NCI-H82 treated with DMSO at 0.1 percent for 48 hours (cell line): ENCODE measurements around the gene ACAP2.
"Not testable (repeated sequence)": the region's sequence is repeated elsewhere in the genome, so short reads cannot be mapped to it uniquely, and the experiment has no call there.

ENCODE experiments used
- DNase-seq: peaks from one replicate; lab custom pipeline; 2025; ENCODE audit not compliant: unreplicated experiment; lab: John Stamatoyannopoulos, UW

Gene ACAP2

DNA sequence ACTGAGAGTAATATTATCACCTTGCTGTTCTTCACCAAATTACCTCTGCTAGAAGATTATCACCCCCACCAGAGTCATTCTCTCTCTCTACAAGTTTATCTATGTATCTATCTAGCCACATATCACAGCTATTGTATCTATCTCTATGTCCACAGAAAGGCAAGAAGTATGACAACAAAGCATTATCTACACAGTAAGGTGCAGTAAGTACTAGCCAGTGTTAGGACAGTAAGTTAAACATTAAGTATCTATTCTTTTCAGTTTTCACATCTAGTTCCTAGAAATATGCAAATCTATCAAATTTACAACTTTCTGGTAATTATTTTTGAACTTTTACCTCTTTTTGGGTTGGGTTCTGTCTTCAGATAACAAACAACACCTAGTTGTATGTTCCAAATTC lies 145.4 kb downstream of the ACAP2 start:
- no peak for DNase-seq

DNA sequence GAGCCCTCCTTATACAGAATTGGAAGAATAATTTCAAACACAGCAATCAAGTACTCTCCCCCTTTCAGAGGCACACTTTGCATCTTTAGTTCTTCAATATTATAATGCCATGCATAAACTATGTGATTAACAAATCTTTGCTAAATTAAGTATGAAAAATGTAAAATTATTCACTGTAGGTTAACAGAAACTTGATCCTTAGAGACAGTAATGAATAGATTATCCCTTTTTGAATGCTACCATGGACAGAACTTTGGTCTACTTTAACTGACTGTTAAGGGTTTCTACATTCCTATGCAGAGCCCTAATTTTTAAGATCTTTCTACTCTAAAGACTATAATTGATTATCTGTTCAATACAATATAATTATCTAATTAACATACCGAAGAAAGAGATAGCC lies 146.2 kb downstream of the ACAP2 start:
- DNase-seq: no peak

DNA sequence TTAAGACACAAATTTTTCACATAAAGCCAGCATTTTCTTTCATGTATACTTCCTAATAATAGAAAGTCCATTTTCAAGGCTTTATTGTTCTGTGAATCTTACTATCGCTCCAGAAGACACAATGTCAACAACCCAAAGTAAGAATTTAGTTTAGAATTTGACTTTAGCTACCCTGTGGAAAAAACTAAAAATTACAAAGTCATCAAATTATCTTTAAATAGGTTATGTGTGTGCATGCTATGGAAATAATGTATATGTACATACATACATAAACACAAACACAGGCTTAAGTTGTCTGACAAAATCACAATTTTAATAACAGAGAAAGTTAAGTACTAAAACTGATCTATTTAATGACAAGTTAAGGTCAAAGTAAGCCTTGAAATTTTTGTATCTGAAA lies 151.7 kb downstream of the ACAP2 start:
- DNase-seq: no peak

DNA sequence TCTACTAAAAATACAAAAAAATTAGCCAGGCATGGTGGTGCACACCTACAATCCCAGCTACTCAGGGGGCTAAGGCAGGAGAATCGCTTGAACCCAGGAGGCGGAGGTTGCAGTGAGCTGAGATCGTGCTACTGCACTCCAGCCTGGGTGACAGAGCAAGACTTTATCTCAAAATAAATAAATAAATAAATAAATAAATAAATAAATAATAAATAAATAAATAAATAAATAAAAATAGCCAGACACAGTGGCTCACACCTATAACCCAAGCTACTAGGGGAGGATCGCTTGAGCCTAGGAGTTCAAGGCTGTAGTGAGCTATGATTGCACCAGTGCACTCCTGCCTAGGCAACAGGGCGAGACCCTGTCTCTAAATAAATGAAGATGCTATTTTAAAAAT lies 152.2 kb downstream of the ACAP2 start:
- DNase-seq: not testable (repeated sequence)

DNA sequence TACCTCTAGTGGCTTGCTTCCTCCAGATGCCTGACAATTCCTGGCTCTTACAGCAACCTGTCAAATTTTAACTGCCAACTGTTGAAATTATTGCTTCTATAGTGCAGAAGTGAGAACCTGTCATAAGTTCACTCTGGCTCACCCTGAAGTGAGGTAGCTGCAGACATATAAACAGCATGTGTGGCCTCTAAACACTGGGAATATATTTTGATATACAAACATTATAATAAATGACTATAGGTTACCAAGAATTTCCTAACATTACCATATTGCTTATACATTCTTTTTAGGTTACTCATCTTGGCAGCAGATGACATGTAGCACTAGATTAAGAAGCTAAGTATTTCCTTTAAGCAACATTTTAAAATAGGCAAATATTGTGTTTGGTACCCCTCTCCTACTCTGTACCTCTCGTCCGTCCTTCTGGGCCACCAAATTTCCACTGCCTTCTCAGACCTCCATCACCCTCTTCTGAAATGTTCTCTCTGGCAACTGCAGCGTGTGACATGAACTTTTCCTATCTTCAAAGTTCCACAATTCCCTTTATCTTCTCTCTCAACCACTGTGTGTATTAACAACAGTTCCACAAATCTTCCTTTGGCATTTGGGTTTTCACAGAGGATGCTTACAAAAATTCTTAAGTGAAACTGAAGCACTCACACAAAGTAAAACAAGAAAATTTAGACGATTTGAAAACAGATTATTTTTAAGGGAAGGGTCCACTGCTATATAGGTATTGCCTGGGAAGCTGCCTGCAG lies 156.5 kb downstream of the ACAP2 start:
- DNase-seq: no peak

DNA sequence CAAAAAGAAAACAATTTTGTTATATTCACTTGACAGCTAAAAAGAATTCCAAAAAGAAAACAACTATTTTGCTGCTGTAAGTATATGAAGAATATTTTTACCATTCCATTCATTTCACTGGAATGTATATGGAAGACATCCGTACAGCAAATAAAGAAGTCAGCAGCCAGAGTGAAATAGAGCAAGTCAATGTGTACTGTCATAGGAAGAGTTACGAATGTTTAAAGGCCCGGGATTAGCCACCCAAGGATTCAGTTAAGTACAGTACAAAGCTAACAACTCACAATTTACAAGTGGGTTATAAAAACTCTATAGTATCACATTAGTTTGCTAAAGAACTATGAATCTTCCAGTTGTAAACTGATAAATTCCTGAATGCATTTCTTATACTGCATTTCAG lies 157.4 kb downstream of the ACAP2 start:
- no peak for DNase-seq

DNA sequence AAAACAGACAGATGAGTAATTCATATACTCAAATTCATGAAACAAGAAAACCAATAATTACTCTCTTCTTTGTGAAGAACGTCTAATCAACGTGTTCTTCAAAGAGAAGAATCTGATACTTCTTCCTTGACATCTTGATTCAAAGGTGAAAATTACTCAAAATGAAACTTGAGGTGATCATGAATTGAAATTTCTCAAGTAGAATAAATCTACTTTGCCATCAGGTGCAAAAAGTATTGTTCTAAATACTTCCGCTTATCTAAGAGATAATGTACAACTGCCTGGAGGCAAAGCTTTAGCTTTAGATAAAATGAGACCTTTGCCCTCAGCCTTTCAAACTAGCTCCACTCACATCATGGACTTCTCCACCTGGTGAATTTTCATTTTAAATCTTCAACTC lies 158.0 kb downstream of the ACAP2 start:
- DNase-seq: no peak

DNA sequence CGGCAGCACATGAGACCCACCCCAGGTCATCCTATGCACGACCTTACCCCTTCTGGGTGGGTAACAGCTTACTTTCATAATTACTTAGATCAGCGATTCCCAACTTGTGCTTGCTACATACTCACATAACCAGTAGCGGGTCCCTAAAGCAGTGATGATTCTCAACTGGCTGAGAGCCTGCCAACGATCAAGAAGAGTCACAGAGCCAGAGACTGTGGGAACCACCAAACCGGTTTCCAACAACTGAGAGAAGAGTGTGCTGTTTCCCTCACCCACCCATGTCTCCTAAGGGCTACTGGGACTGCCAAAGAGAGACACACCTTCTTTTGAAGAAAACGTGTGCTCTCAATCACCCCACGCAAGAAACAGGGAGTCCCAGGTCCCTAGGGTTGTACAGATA lies 159.9 kb downstream of the ACAP2 start:
- no peak for DNase-seq

DNA sequence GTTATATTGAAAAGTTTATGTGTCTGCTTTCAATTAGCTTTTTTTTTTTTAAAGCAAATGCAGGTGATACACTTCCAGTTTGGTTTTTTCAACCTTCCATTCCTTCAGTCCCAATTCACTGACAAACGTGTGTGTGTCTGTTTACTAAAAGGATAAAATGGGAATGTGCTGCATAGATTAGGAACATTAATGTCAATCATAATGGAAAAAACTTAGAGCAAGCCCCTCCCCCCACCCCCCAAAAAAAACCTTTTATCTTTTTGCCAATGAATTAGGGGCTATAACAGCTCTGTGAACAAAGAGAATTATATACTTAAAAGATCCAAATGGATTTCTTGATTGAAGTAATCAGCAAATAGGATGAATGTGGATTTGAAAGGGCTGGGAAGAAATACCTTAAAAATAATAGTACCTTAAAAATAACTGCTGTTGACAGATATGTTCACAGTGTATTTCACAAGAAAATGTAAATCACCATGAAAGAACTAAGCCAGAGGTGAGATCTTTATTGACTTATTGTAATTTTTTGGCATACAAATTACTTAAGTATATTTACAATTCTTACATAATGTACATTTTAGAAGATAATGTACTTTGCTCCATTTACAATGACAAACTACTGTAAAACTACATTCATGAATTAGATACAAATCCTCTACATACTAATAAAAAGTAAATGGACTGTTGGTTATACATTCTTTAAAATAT lies 168.4 kb downstream of the ACAP2 start:
- no peak for DNase-seq

DNA sequence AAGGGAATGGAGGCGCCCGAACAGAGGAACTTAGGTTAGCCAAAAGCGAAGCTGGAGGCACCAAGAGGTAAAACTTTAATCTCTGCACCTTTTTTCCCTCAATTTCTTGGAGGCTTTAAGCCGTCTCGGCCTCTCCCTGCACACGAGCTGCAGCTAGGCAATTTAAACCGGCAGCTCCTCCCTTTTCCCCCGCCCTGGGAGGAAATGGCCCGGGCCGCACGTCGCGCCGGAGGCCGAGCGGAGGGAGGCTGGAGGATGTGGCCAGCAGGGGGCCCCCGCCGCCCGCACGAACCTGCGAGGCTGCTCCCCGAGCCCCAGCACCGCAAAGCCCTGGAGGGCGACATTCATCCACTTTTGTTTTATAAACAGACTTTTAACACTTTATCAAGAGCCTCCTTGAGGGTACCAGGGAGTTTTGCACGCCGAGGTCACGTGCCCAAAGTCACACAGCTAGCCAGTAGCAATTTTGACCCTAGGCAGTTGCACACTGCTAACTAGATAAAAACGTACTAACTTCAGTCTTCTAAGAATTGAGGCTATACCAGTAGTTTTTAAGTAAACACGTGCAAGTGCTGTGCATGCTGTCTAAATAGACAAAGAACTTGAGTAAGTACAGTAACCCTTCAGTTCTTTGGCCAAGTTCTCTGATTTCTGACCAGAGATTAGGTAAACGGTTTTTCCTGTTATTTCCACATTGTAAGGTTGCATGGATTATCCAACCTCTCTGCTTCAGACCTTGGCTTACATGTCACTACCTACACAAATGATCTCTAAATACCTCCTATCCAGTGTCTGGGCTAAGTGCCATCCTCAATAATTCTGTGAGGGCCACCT lies 171.2 kb downstream of the ACAP2 start:
- peak; percentile 79 for DNase-seq

DNA sequence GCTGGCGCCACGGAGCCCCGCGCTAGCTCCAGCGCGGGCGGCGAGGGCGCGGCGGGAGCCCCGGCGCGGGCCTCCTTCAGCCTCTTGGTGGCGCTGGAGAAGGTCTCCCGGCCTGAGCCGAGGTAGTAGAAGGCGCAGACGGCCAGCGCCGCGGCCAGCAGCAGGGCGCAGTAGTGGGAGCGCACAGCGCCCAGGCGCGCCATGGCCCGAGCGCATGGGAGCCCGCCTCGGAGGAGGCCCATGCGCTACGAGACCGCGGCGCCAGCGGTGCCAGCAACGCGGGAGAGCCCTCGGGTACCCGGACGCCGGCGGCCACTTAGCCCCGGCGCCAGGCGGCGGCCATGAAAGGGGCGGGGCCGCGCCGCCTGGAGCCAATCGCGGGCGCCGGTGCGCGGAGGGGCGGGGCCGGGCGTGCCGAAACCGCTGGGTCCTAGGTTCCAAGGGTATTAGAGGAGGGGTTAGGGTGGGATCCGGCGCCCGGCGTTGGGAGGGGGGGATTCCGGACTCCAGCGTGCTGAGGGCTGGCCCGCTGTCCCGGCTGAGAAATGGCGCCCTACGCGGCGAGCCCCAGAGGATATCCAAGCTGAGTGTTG lies 171.9 kb downstream of the ACAP2 start, which contains the start of gene XXYLT1:
Gene XXYLT1, minus strand, starts transcription at position 343 of the 593 bp plus-strand sequence. Its CDS starts 101 bp downstream, at position 242.
- peak; percentile 83 for DNase-seq

DNA sequence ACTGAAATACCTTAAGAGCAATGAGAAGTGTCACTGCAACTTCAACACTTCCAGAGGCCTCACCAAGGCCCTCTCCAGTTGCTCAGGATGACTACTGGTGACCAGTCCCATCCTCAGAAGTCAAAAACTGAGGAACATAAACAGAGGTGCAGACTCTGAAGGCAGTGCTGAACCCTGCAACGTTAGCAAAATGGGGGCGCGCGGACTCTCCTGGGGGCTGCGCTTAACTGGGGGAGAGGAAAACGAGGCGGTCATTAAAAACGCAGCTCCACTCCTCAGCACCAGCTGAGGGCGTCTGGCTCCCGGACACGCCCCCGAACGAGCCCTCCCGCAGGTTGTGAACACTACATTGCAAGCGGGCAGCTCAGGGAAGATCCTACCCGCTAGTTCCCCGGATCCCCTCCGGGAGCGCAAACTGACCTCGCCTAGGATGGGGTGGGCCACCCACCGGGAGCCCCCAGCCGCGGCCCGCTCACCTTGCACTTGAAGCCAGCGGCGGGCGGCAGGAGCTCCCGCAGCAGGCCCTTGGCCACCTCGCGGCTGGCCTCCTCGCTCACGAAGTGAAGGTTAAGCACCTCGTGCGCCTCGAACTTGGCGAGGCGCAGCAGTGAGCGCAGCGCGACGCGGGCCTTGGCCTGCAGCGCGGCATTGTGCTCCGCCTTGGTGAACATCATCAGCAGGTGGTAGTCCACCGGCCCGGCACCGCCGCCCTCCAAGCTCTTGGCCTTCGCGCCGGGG lies 172.6 kb downstream of the ACAP2 start:
- DNase-seq: peak; percentile 16

DNA sequence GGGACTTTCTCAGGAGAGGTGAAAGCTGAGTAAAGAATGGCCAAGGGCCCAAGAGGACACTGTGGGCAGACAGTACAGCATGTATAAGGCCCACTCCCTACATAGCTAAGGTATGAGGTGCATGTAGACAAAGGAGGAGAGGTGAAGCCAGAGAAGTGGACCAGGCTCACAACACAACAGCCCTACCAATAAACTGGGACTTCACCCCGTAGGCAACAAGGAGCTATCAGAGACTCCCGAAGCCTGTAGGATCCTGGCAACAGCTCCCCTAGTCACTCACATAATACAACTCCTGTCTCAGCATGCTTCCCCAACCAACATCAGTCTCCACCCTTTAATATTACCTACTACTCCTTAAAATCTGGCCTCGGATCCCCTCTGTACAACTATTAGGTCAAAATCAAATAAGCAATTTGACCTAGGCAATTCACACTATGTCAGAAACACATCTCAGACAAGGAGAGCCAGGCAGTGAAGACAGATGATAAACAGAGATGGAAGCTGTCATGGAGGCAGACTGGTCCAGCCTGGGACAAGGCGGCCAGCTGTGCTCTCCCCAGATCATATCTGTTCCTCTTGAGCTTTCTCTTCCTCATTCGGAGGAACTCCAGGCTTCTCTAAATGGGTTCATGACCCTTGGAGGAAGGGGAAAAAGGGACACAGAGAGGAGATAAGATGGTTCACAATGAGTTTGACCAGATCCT lies 173.3 kb downstream of the ACAP2 start:
- DNase-seq: no peak

DNA sequence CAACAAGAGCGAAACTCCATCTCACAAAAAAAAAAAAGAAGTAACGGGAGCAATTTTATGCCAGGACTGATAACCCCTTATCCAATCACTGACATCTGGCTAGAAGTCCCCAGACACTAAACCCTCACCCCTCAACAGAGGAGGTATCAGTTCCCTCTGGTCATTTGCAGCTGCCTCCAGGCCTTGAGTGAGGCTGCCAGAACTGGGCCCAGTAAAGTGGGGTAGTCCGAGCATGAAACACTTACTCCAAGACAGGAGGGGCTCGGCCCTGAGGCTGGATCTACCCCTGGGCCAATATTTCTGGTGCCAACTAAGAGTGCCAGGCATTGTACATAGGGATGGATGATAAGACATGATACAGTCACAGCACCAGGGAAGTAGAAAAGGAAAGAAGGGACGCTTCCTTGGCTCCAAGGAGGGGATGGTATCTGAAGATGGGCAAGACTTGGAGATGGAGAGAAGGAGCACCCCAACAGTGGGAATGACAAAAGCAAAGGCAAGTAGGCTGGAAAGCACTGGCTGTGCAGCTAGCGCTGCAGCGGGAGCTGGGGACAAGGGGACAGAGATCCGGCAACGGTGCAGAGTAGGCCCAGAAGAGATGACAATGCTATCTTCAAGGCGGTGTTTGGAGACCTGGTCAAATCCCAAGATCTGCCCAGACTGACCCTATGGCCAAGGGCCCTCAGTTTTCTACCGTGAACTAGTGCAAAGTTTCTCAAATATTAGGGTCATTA lies 174.1 kb downstream of the ACAP2 start:
- DNase-seq: no peak

DNA sequence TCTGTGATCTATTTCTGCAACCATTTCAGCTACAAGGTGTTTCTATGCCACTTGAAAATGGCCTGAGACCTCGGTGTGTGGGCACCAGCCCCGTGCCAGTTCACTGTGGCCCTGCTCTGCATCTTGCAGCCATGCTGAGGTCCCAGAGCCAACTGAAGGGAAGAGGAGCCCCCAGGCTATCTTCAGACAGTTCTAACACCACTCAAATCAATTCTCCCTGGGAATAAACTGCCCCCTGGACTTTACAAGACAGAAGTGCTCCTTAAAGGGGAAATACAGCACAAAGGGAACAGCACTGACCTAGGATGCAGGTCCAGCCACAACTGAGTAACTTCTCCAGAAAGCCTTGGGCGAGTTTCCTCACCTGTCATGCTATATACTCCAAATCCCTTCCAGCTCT lies 175.7 kb downstream of the ACAP2 start:
- no peak for DNase-seq

DNA sequence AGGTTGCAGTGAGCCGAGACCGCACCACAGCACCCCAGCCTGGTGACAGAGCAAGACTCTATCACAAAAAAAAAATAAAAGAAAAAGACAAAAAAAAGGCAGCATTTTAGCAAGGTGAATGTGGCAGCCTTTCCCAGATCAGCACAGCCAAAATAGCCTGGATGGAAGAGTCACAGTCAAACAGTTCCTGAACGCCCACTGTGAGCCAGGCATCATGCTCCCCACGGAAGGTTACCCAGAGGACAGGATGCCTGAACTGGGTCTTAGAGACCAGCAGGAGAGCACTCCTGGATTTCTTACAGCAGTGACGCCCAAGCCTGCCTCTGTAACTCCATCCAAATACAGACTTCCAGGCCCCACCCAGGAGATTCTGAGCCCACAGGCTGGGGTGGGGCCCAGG lies 176.4 kb downstream of the ACAP2 start:
- DNase-seq: no peak

DNA sequence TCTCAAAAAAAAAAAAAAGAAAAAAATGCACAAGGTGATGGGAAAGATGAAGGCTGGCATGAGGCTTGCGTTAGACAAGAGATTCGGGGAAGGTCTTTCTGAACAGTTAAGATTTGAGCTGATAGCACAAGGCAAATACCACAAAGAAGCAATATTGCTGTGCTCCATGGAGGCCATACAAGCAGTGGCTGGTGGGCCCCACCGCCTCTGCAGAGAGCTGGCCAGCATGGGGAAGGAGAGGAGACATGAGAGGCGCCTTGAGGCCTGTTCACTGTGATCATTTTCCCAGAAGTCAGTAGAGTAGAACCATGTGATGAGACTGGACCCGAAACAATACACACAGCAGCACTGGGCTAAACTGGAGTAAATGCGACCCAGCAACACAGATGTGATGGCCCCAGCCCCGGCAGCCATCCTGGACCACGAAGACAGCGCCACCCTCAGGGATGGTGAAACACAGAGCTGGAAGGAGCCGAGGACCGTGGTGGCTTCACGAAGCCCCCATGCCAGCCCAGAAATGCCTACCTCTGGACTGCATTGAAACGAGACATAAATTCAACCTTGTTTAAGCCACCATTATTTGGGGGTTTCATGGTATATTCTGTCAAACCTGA lies 177.3 kb downstream of the ACAP2 start:
- no peak for DNase-seq

DNA sequence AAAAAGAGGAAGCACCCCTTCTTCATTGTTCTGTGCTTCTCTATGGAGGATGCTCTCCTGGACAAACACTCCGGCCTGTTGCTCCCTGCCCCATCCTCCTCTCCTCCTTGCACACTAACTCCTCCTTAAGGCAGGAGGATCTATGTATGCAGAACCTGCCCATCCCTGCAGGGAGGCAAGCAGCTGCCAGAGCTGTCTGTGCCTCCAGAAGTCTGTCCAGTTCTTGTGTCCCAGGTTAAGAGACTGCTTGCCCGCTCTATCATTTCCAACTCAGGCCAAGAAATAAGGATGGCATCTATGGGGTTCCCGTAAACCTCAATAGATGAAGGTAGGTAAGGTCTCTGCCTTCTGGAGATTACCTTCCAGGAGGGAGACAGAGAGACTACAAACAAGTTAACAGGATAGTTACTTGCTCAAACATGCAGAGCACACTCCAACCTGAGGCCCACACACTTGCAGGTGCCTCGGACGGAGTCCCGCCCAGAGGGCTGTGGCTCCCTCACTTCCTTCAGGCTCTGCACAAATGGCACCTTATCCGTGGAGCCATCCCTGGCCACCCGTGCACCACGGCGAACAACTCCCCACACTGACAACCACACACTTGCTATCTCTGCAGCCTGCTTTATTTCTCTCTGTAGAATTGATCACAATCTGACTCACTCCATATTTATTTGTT lies 178.8 kb downstream of the ACAP2 start:
- no peak for DNase-seq
